Measurements from ENCODE around the gene POLR2L. TPM values are rescaled to one million over a fixed set of nuclear protein-coding genes. Genes with fewer than 3 reads are reported as not detected.

Gene POLR2L
- total RNA-seq, 1 experiment from 2014 or later = 211 TPM

DNA sequence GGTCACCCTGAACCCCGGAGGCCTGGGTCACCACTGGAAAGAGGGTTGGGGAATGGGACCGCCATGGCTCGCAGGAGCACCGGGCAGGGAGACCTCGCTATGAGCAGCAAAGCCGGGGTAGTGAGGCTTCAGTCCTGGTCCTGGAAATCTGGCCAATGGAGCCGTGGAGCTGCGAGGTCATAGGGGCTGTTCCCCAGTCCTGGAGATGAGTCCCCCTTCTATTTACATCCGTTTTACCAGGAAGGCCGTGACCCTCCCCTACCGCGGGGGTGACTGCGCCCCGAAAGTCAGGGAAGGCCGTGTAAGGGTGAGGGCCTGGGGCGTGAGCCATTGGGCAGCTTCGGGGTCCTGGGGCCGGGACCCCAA, 37.7 kb downstream of the POLR2L start:
- Histone ChIP-seq H3K4me1 (ENCODE audit: control insufficient read depth in 1 of 2, insufficient read depth in 2 of 2, low read length in 2 of 2) (peaks cover 22 to 32% of the 10 kb centered on the region in 2 experiments), H3K9me2 (ENCODE audit: insufficient read depth) (no peaks in the 10 kb centered on the region), H3K36me3 (ENCODE audit: control insufficient read depth in 1 of 2, insufficient read depth in 2 of 2, low read length in 2 of 2) (peaks cover 0 to 9% of the 10 kb centered on the region in 2 experiments; a peak in 1 of 4 replicates), H3K9me3 (ENCODE audit: control insufficient read depth in 1 of 2, insufficient read depth in 1 of 2, low read depth in 1 of 2, low read length in 2 of 2) (no peaks in the 10 kb centered on the region), H3K79me2 (ENCODE audit: insufficient read depth, low read length) (peaks cover 30% of the 10 kb centered on the region), H4K20me1 (ENCODE audit: insufficient read depth) (no peaks in the 10 kb centered on the region), H3K4me3 (replicated peaks in 1 of 2; ENCODE audit: low read depth in 1 of 2, low read length in 2 of 2) (peak overlapping the region; percentile 66 to 72), H2AFZ (ENCODE audit: low read depth, low read length, poor library complexity, severe bottlenecking) (no peak overlapping the region), H3K27me3 (ENCODE audit: insufficient read depth, low read length) (no peaks in the 10 kb centered on the region), H3K27ac (ENCODE audit: low read depth, low read length) (peak overlapping the region; percentile 93), H3K4me2 (ENCODE audit: low read length) (peak overlapping the region; percentile 87), H3K9ac (ENCODE audit: low read length) (peak overlapping the region; percentile 83)
- BruUV-seq (replicated peaks) = no TSS peak
- POLR2A ChIA-PET = interaction anchor here (1.5 kb wide), 1 partner anchor 30 kb away, joined by 3 read pairs; no protein-coding TSS in a partner anchor
- DNase-seq (ENCODE audit: low read depth, low spot score) (no peak), ATAC-seq (no peak)
- intact Hi-C loops (cut with micrococcal nuclease) = no loop called here
- RAD21 ChIA-PET (ENCODE audit: low non-redundant PET in 1 of 2, low total read pairs in 2 of 2, uncharacterized antibody in 2 of 2, unreplicated experiment in 2 of 2) = no interaction called here
- CTCF ChIA-PET = no interaction called here
- no peak for TF ChIP-seq EZH2 (IDR thresholded peaks at IDR 0.05)

- CTCF ChIA-PET = no interaction called here
- Histone ChIP-seq H3K36me3 (ENCODE audit: control insufficient read depth in 1 of 2, insufficient read depth in 2 of 2, low read length in 2 of 2) (peaks cover 0 to 9% of the 10 kb centered on the region in 2 experiments; a peak in 1 of 4 replicates), H3K4me3 (replicated peaks in 1 of 2; ENCODE audit: low read depth in 1 of 2, low read length in 2 of 2) (peak overlapping the region; percentile 66 to 72), H2AFZ (ENCODE audit: low read depth, low read length, poor library complexity, severe bottlenecking) (no peak overlapping the region), H3K9me2 (ENCODE audit: insufficient read depth) (no peaks in the 10 kb centered on the region), H3K27me3 (ENCODE audit: insufficient read depth, low read length) (no peaks in the 10 kb centered on the region), H3K4me2 (ENCODE audit: low read length) (peak overlapping the region; percentile 87), H3K9me3 (ENCODE audit: control insufficient read depth in 1 of 2, insufficient read depth in 1 of 2, low read depth in 1 of 2, low read length in 2 of 2) (no peaks in the 10 kb centered on the region), H3K79me2 (ENCODE audit: insufficient read depth, low read length) (peaks cover 27% of the 10 kb centered on the region), H4K20me1 (ENCODE audit: insufficient read depth) (no peaks in the 10 kb centered on the region), H3K4me1 (ENCODE audit: control insufficient read depth in 1 of 2, insufficient read depth in 2 of 2, low read length in 2 of 2) (peaks cover 22 to 34% of the 10 kb centered on the region in 2 experiments), H3K9ac (ENCODE audit: low read length) (peak overlapping the region; percentile 83), H3K27ac (ENCODE audit: low read depth, low read length) (peak overlapping the region; percentile 93)
- TF ChIP-seq, protein P1, sequence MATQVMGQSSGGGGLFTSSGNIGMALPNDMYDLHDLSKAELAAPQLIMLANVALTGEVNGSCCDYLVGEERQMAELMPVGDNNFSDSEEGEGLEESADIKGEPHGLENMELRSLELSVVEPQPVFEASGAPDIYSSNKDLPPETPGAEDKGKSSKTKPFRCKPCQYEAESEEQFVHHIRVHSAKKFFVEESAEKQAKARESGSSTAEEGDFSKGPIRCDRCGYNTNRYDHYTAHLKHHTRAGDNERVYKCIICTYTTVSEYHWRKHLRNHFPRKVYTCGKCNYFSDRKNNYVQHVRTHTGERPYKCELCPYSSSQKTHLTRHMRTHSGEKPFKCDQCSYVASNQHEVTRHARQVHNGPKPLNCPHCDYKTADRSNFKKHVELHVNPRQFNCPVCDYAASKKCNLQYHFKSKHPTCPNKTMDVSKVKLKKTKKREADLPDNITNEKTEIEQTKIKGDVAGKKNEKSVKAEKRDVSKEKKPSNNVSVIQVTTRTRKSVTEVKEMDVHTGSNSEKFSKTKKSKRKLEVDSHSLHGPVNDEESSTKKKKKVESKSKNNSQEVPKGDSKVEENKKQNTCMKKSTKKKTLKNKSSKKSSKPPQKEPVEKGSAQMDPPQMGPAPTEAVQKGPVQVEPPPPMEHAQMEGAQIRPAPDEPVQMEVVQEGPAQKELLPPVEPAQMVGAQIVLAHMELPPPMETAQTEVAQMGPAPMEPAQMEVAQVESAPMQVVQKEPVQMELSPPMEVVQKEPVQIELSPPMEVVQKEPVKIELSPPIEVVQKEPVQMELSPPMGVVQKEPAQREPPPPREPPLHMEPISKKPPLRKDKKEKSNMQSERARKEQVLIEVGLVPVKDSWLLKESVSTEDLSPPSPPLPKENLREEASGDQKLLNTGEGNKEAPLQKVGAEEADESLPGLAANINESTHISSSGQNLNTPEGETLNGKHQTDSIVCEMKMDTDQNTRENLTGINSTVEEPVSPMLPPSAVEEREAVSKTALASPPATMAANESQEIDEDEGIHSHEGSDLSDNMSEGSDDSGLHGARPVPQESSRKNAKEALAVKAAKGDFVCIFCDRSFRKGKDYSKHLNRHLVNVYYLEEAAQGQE (IDR thresholded peaks at IDR 0.05; ENCODE audit: low read depth) = no peak
- TF ChIP-seq JUND (IDR thresholded peaks at IDR 0.05) = no peak
- TF ChIP-seq ATF3 (IDR thresholded peaks at IDR 0.05) = no peak
- TF ChIP-seq EZH2phosphoT487 (IDR thresholded peaks at IDR 0.05; ENCODE audit: borderline replicate concordance) = no peak
- no peak for TF ChIP-seq ZFX (IDR thresholded peaks at IDR 0.05)
- no peak for TF ChIP-seq ZBTB33 (IDR thresholded peaks at IDR 0.05; ENCODE audit: extremely low read depth, insufficient replicate concordance, low read length)
- no peak for TF ChIP-seq ZNF274 (IDR thresholded peaks at IDR 0.05; ENCODE audit: low read depth, low read length)
- no peak for ATAC-seq
- intact Hi-C loops (cut with micrococcal nuclease) = no loop called here
- DNase-seq (ENCODE audit: low read depth, low spot score) = no peak
- RAD21 ChIA-PET (ENCODE audit: low non-redundant PET in 1 of 2, low total read pairs in 2 of 2, uncharacterized antibody in 2 of 2, unreplicated experiment in 2 of 2) = no interaction called here
- POLR2A ChIA-PET = interaction anchor here (1.5 kb wide), 1 partner anchor 31 kb away, joined by 3 read pairs; no protein-coding TSS in a partner anchor
- BruUV-seq (replicated peaks) = no TSS peak
These were observed 38.3 kb downstream of the POLR2L start for GRCh38 chr11:803770-804598.
